Measurements from ENCODE around the gene NPAS3.

NPAS3 gene

DNA sequence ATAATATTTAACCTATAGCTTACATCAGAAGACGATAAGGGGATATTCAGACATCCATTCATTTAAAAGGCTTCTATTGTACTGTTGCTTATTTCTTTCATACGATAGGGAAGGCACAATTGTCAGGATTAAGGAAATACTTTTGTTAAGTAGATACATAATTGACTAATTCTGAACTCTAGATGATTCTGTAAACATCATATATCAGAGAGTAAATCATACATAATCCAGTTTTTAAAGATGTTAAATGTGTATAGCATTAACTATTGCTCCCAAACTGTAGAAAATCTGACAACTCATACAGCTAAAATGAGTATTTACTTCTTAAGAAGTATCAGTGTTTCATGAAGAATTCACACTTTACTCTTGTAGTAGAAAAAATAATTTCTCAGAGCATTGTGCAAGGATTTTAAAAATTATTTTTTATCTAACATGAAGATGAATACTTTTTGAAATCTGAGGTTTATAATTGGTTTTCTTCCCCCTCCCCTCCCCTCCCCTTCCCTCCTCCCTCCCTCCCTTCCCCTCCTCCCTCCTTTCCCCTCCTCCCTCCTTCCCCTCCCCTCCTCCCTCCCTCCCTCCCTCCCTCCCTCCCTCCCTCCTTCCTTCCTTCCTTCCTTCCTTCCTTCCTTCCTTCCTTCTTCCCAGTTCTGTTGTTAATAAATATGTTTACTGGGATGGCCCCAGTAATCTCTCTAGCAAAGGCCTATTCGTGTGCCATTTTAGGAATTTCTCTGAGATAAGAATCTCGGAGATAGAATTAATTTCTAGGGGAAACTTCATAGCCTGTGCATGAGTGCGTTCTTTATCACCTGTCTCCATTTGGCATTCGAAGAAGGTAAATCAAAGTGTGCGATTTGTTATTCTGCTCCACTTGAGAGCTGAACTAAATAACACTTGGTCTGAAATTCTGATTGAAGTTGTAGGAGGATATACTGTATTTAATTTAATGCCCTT lies 2.3 kb downstream of the NPAS3 start:
- Histone ChIP-seq H3K4me1 (ENCODE audit: control insufficient read depth, insufficient read depth, low read length) (peaks cover 3% of the 10 kb centered on the region; the same call in 1 of the 2 replicates), H3K27ac (ENCODE audit: low read length) (no peak overlapping the region), H3K27me3 (ENCODE audit: control insufficient read depth, insufficient read depth, low read length) (peaks cover 19% of the 10 kb centered on the region), H3K4me3 (ENCODE audit: low read length) (no peak overlapping the region), H3K36me3 (ENCODE audit: control insufficient read depth, insufficient read depth, low read length) (no peaks in the 10 kb centered on the region), H3K9me3 (ENCODE audit: control insufficient read depth, insufficient read depth, low read length) (no peaks in the 10 kb centered on the region)
- DNase-seq (ENCODE audit: low read depth, low spot score): no peak
- WGBS (ENCODE audit: insufficient coverage, insufficient read length): no CpG with 5 or more reads among the region's 7 CpGs

DNA sequence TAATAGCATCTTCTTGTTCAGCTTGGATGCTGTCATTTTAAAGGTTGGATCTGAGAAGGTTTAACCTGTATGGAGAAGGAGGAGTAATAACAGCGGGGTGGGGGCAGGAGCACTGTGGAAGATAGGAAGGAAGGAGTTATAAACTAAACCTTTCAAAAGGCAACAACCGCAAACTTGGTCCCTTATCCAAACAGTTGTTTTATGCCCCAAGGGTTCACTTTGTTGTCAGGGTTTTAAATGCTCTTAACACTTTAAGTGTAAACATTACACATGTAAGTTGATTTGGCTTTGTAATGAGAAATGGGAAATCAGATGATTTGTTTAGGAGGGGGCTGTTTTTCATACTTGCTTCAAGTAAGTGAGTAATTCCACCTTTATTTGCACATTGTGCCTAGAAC lies 3.0 kb downstream of the NPAS3 start:
- no peak for DNase-seq (ENCODE audit: low read depth, low spot score)
- Histone ChIP-seq H3K4me1 (ENCODE audit: control insufficient read depth, insufficient read depth, low read length) (peaks cover 2% of the 10 kb centered on the region; the same call in 1 of the 2 replicates), H3K27ac (ENCODE audit: low read length) (no peak overlapping the region), H3K4me3 (ENCODE audit: low read length) (no peak overlapping the region), H3K9me3 (ENCODE audit: control insufficient read depth, insufficient read depth, low read length) (no peaks in the 10 kb centered on the region), H3K27me3 (ENCODE audit: control insufficient read depth, insufficient read depth, low read length) (peaks cover 15% of the 10 kb centered on the region), H3K36me3 (ENCODE audit: control insufficient read depth, insufficient read depth, low read length) (no peaks in the 10 kb centered on the region)
- WGBS (ENCODE audit: insufficient coverage, insufficient read length): no CpG with 5 or more reads among the region's 2 CpGs

DNA sequence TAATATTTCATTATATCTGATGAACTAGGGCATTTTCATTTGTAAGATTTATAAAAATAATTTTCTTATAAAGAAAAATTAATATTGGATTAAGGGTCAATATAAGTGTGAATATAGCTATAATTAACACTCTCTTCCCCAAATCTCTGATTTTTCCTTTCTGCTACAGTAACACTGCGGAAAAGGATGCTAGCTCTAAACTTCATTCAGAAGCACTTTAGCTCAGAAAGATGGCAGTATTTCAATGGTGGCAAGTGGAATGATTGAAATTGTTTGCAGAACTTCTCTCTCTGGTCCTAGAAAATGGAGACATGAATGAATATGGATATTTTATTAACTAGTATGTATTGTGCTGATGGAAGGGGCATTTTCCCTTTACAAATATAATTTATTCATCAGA lies 8.4 kb downstream of the NPAS3 start:
- Histone ChIP-seq H3K9me3 (ENCODE audit: control insufficient read depth, insufficient read depth, low read length) (no peaks in the 10 kb centered on the region), H3K27ac (ENCODE audit: low read length) (no peak overlapping the region), H3K36me3 (ENCODE audit: control insufficient read depth, insufficient read depth, low read length) (no peaks in the 10 kb centered on the region), H3K4me3 (ENCODE audit: low read length) (no peak overlapping the region), H3K27me3 (ENCODE audit: control insufficient read depth, insufficient read depth, low read length) (no peaks in the 10 kb centered on the region), H3K4me1 (ENCODE audit: control insufficient read depth, insufficient read depth, low read length) (no peaks in the 10 kb centered on the region)
- no CpG with 5 or more reads among the region's 1 CpG for WGBS (ENCODE audit: insufficient coverage, insufficient read length)
- no peak for DNase-seq (ENCODE audit: low read depth, low spot score)

DNA sequence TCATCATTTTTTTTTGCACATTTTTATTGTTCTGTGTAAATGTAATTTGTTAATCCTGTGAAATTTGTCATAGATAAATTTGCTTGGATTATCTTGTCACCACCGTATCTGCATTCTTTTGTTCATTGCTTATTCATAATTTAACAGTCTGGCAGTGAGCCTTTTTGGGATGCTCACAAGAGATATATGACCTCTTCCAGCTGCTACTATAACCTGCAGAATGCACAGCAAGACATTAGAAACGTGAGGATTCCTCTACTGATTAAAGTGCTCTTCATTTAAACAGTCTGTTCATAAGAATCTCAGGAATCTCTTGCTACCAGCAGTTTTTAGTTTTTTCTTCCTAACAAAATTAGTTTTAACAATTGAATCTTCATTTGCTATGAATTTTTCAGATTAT lies 9.1 kb downstream of the NPAS3 start:
- H3K4me1 ChIP-seq (ENCODE audit: control insufficient read depth, insufficient read depth, low read length): no peaks in the 10 kb centered on the region
- H3K9me3 ChIP-seq (ENCODE audit: control insufficient read depth, insufficient read depth, low read length): no peaks in the 10 kb centered on the region
- no peaks in the 10 kb centered on the region for H3K36me3 ChIP-seq (ENCODE audit: control insufficient read depth, insufficient read depth, low read length)
- no peaks in the 10 kb centered on the region for H3K27me3 ChIP-seq (ENCODE audit: control insufficient read depth, insufficient read depth, low read length)
- no peak overlapping the region for H3K27ac ChIP-seq (ENCODE audit: low read length)
- WGBS (ENCODE audit: insufficient coverage, insufficient read length): no CpG with 5 or more reads among the region's 2 CpGs
- no peak for DNase-seq (ENCODE audit: low read depth, low spot score)
- no peak overlapping the region for H3K4me3 ChIP-seq (ENCODE audit: low read length)

DNA sequence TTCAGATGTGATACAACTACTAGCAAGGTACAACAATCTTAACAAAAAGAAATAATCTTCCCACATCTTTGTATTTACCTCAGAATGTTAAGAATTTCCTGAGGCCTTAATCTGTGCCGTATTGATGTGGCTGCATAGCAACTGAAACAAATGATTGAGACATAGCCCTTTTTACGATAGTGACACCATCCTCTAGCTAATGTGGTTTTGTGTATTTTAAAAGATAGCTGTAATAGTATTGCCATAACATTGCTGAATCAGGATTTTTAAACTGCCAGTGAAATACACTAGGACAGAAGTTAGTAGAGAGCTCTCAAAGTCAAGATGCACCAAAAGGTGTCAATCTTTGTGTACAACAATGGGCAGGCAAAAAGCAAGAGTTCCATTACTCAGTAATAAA lies 11.9 kb downstream of the NPAS3 start:
- DNase-seq (ENCODE audit: low read depth, low spot score): no peak
- Histone ChIP-seq H3K4me3 (ENCODE audit: low read length) (no peak overlapping the region), H3K4me1 (ENCODE audit: control insufficient read depth, insufficient read depth, low read length) (no peaks in the 10 kb centered on the region), H3K27ac (ENCODE audit: low read length) (no peak overlapping the region), H3K36me3 (ENCODE audit: control insufficient read depth, insufficient read depth, low read length) (no peaks in the 10 kb centered on the region), H3K27me3 (ENCODE audit: control insufficient read depth, insufficient read depth, low read length) (no peaks in the 10 kb centered on the region), H3K9me3 (ENCODE audit: control insufficient read depth, insufficient read depth, low read length) (no peaks in the 10 kb centered on the region)
- WGBS (ENCODE audit: insufficient coverage, insufficient read length): no CpG with 5 or more reads among the region's 2 CpGs

DNA sequence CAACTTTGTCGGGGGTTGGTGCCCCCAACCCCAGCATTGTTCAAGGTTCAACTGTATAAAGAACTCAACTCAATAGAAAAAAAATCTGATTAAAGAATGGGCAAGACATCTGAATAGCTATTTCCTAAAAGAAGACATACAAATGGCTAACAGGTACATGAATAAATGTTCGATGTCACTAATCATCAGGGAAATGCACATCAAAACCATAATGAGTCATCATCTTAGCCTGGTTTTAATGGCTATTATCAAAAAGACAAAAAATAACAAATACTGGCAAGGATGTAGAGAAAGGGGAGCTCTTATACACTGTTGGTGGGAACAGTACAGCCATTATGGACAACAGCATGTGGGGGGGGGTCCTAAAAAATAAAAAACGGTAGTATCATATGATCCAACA lies 28.7 kb downstream of the NPAS3 start:
- Histone ChIP-seq H3K27ac (ENCODE audit: low read length) (no peak overlapping the region), H3K36me3 (ENCODE audit: control insufficient read depth, insufficient read depth, low read length) (no peaks in the 10 kb centered on the region), H3K27me3 (ENCODE audit: control insufficient read depth, insufficient read depth, low read length) (no peaks in the 10 kb centered on the region), H3K9me3 (ENCODE audit: control insufficient read depth, insufficient read depth, low read length) (no peaks in the 10 kb centered on the region), H3K4me1 (ENCODE audit: control insufficient read depth, insufficient read depth, low read length) (no peaks in the 10 kb centered on the region), H3K4me3 (ENCODE audit: low read length) (no peak overlapping the region)
- no CpG with 5 or more reads among the region's 3 CpGs for WGBS (ENCODE audit: insufficient coverage, insufficient read length)
- no peak for DNase-seq (ENCODE audit: low read depth, low spot score)

DNA sequence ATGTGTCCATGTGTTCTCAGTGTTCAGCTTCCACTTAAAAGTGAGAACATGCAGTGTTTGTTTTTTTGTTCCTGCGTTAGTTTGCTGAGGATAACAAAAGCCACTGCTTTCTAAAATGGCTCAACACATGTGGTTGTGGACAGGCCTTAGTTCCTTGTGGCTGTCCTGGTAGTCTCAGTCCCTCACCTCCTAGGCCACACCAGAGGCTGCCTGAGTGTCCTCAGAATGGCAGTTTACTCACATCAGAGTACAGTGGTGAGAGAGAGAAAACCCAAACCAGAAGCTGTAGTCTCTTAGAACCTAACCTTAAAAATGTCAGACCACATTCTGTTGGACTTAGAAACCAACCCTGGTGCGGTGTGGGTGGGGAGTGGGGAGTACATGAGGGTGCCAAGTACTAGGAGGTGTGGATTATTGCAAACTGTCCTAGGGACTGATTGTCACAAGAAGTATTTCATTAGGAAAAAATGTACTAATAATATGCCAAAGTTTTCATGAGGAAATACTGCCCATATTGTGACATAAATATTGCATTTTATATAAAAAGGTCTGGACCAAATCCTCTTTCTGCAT lies 30.4 kb downstream of the NPAS3 start:
- H3K4me1 ChIP-seq (ENCODE audit: control insufficient read depth, insufficient read depth, low read length): no peaks in the 10 kb centered on the region
- H3K27ac ChIP-seq (ENCODE audit: low read length): no peak overlapping the region
- H3K9me3 ChIP-seq (ENCODE audit: control insufficient read depth, insufficient read depth, low read length): no peaks in the 10 kb centered on the region
- H3K36me3 ChIP-seq (ENCODE audit: control insufficient read depth, insufficient read depth, low read length): no peaks in the 10 kb centered on the region
- no CpG with 5 or more reads among the region's 2 CpGs for WGBS (ENCODE audit: insufficient coverage, insufficient read length)
- DNase-seq (ENCODE audit: low read depth, low spot score): no peak
- no peaks in the 10 kb centered on the region for H3K27me3 ChIP-seq (ENCODE audit: control insufficient read depth, insufficient read depth, low read length)
- H3K4me3 ChIP-seq (ENCODE audit: low read length): no peak overlapping the region

DNA sequence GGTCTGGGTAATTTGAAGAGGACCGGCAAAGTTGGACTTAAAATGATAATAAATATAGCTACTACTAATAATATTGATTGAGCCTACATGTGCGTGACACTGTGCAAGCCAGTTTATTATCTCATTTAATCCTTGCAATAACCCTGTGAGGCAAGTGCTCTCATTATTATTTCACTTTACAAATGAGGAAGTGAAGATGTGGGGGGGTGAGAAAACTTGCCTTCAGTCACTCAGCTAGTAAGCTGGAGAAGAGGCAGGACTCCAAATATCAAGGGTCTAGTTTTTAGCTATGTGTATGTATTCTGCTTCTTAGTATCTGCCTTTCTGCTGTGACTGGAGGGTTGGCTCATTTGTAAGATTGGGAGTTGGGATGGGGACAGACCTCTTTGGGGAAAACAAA lies 39.2 kb downstream of the NPAS3 start:
- no peak for DNase-seq (ENCODE audit: low read depth, low spot score)
- Histone ChIP-seq H3K36me3 (ENCODE audit: control insufficient read depth, insufficient read depth, low read length) (no peaks in the 10 kb centered on the region), H3K4me1 (ENCODE audit: control insufficient read depth, insufficient read depth, low read length) (no peaks in the 10 kb centered on the region), H3K27ac (ENCODE audit: low read length) (no peak overlapping the region), H3K27me3 (ENCODE audit: control insufficient read depth, insufficient read depth, low read length) (no peaks in the 10 kb centered on the region), H3K4me3 (ENCODE audit: low read length) (no peak overlapping the region), H3K9me3 (ENCODE audit: control insufficient read depth, insufficient read depth, low read length) (no peaks in the 10 kb centered on the region)
- no CpG with 5 or more reads among the region's 2 CpGs for WGBS (ENCODE audit: insufficient coverage, insufficient read length)

DNA sequence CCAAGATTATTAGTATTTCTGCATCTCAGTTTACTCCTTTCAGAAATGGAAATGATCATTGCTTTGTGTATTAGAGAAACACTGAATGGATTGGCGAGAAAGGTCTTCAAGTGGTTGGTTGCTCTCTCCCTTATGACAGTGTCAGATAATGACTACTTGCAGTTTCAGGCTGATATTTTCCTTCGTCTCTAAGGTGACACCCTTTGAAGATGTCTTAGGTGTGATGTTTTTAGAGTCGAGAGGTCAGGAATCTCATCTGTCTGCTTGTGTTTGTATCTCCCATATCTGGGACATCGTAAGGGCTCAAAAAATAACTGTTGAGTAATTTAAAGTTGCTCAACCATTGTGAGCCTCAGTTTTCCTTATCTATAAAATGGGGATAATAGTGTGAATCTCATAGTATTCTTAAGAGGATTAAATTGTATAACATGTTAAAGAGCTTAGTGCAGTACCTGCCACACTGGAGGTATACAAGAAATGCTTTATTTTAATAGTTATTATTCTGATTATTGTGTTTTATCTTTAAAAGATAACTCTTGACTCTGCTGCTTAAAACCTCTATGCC lies 40.1 kb downstream of the NPAS3 start:
- Histone ChIP-seq H3K27ac (ENCODE audit: low read length) (no peak overlapping the region), H3K27me3 (ENCODE audit: control insufficient read depth, insufficient read depth, low read length) (no peaks in the 10 kb centered on the region), H3K9me3 (ENCODE audit: control insufficient read depth, insufficient read depth, low read length) (no peaks in the 10 kb centered on the region), H3K4me3 (ENCODE audit: low read length) (no peak overlapping the region), H3K36me3 (ENCODE audit: control insufficient read depth, insufficient read depth, low read length) (no peaks in the 10 kb centered on the region), H3K4me1 (ENCODE audit: control insufficient read depth, insufficient read depth, low read length) (no peaks in the 10 kb centered on the region)
- WGBS (ENCODE audit: insufficient coverage, insufficient read length): no CpG with 5 or more reads among the region's 4 CpGs
- no peak for DNase-seq (ENCODE audit: low read depth, low spot score)

DNA sequence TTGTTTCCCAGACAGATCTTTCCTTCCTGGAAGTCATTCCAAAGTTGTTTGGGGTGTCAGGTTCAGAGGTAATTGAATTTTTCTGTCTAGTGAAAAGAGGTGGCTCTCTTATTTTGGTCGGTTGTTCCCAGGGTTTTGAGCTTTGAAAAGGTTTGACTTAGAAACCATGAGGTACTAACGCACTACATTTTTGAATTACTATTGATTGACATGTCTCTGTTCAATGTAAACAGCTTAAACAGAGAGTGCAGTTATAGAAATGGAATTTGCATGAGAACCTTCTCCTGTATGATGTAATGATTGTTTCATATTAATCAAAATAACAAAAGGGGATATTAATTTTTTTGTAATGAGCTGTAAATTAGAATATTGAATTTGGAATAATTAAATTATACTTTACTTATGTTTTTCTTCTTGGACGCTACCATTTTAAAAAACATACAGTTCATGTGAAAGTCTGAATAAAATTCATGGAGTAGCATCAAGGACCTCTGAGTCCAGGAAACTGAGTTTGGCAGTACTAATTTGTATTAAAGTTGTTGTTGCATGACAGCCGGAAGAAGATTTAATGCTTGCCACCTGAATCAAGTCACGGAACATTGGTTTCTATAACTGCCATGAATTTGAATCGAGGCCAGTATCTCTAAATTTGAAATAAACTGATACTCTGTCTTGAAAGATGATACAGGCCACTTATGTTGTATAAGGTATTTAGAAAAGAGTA lies 41.7 kb downstream of the NPAS3 start:
- no peak for DNase-seq (ENCODE audit: low read depth, low spot score)
- H3K27ac ChIP-seq (ENCODE audit: low read length): no peak overlapping the region
- no peak overlapping the region for H3K4me3 ChIP-seq (ENCODE audit: low read length)
- H3K9me3 ChIP-seq (ENCODE audit: control insufficient read depth, insufficient read depth, low read length): no peaks in the 10 kb centered on the region
- H3K4me1 ChIP-seq (ENCODE audit: control insufficient read depth, insufficient read depth, low read length): no peaks in the 10 kb centered on the region
- no peaks in the 10 kb centered on the region for H3K27me3 ChIP-seq (ENCODE audit: control insufficient read depth, insufficient read depth, low read length)
- H3K36me3 ChIP-seq (ENCODE audit: control insufficient read depth, insufficient read depth, low read length): no peaks in the 10 kb centered on the region
- WGBS (ENCODE audit: insufficient coverage, insufficient read length): no CpG with 5 or more reads among the region's 6 CpGs
